ENCODE measurements around the gene TM7SF2. TPM values are rescaled to one million over a fixed set of nuclear protein-coding genes. Genes with fewer than 3 reads are reported as not detected.
A peak's percentile ranks its signal among the peaks of the same experiment; 100 is the strongest.

The TM7SF2 gene
- total and polyA plus RNA-seq, 2 of the 13 experiments (the other 11 are each of a cell fraction or from before 2014, with no cell fraction given) = 56.0 to 66.9 TPM

GRCh38 chr11:65117206-65118096 lies 5.8 kb downstream of the TM7SF2 start, which contains the start of gene ZNHIT2 (continued):
- no peak for TF ChIP-seq ZHX1 (CRISPR knock-in tag; IDR thresholded peaks at IDR 0.05; ENCODE audit: low read depth)
- TF ChIP-seq ZNF101 (CRISPR knock-in tag; IDR thresholded peaks at IDR 0.05; ENCODE audit: borderline replicate concordance, low read depth) = no peak
- TF ChIP-seq ESRRA (CRISPR knock-in tag; IDR thresholded peaks at IDR 0.05; ENCODE audit: low read depth) = no peak; the same call in 1 of the 2 replicates
- TF ChIP-seq TFAP4 (IDR thresholded peaks at IDR 0.05; ENCODE audit: borderline replicate concordance, low read depth) = no peak
- peak; percentile 97 for TF ChIP-seq ARID4A (CRISPR knock-in tag; IDR thresholded peaks at IDR 0.05; ENCODE audit: borderline replicate concordance)
- no peak for TF ChIP-seq ATF6 (CRISPR knock-in tag; conservative IDR thresholded peaks at IDR 0.05)
- 0 out of 2 replicates have a peak, but pooled peaks have one; percentile 33 for TF ChIP-seq REL (CRISPR knock-in tag; conservative IDR thresholded peaks at IDR 0.05)
- peak; percentile 33; the same call in 1 of the 2 replicates for TF ChIP-seq ZNF317 (CRISPR knock-in tag; IDR thresholded peaks at IDR 0.05)
- TF ChIP-seq SIN3B (IDR thresholded peaks at IDR 0.05; ENCODE audit: low read length) = no peak; the same call in 1 of the 2 replicates
- TF ChIP-seq RXRA (CRISPR knock-in tag; IDR thresholded peaks at IDR 0.05) = peak; percentile 71; the same call in 1 of the 2 replicates
- no peak; the same call in 1 of the 2 replicates for TF ChIP-seq NFYB (CRISPR knock-in tag; IDR thresholded peaks at IDR 0.05)
- no peak for TF ChIP-seq TRIM22 (IDR thresholded peaks at IDR 0.05)
- peak; percentile 70; the same call in 1 of the 2 replicates for TF ChIP-seq MYC (CRISPR knock-in tag; IDR thresholded peaks at IDR 0.05; ENCODE audit: borderline replicate concordance)
- TF ChIP-seq CREBL2 (CRISPR knock-in tag; IDR thresholded peaks at IDR 0.05; ENCODE audit: borderline replicate concordance) = no peak; the same call in 1 of the 2 replicates
- TF ChIP-seq SIN3A (IDR thresholded peaks at IDR 0.05; ENCODE audit: borderline replicate concordance, low read depth, low read length) = peak; percentile 83; the same call in 1 of the 2 replicates
- TF ChIP-seq GTF3A (CRISPR knock-in tag; conservative IDR thresholded peaks at IDR 0.05) = 0 out of 2 replicates have a peak, but pooled peaks have one; percentile 43

Data from HepG2 (cell line).